IMR-90 (cell line): ENCODE measurements around the gene PADI6. TPM values are rescaled to one million over a fixed set of nuclear protein-coding genes. Genes with fewer than 3 reads are reported as not detected.

Source experiments
- ATAC-seq: fragments of 200-7000 bp; cut with Tn5 transposase; 2 replicates; pipeline ENCODE4 v1.9.1; 2020; ENCODE audit warnings: low read depth, mild to moderate bottlenecking, moderate library complexity
- BruUV-seq: library from RNA; stranded (reverse); fragments of 400-500 nt; replicated peaks from 2 replicates; lab custom pipeline; 2021; lab: Mats Ljungman, UMichigan
- CTCF ChIA-PET: fragments of 300-600 bp; formaldehyde crosslinking; extraction: SDS; loops from one replicate; lab custom pipeline; 2021; ENCODE audit warnings: antibody characterized with exemption; lab: Yijun Ruan, JAX
- POLR2A ChIA-PET: fragments of 300-600 bp; sonication (Branson Sonifier 250); formaldehyde crosslinking; loops from one replicate; lab custom pipeline; 2022; ENCODE audit warnings: antibody characterized with exemption; ENCODE audit not compliant: unreplicated experiment; lab: Charles Lee
- DNase-seq: peaks from one replicate; pipeline ENCODE4 v3.0.0; 2013
- H2AFZ ChIP-seq: replicated peaks from 2 replicates; pipeline ENCODE3; 2013; ENCODE audit warnings: low read length, mild to moderate bottlenecking; ENCODE audit not compliant: poor library complexity
- H2AK5ac ChIP-seq: 2 replicates; pipeline ENCODE4 v1.6.1; 2013; ENCODE audit warnings: low read depth, low read length, inconsistent platforms
- H2AK9ac ChIP-seq: replicated peaks from 2 replicates; pipeline ENCODE3; 2013; ENCODE audit warnings: mild to moderate bottlenecking, low read depth, low read length, moderate library complexity; ENCODE audit not compliant: poor library complexity
- H2BK120ac ChIP-seq: 2 replicates; pipeline ENCODE4 v1.6.1; 2013; ENCODE audit warnings: low read depth, low read length, inconsistent platforms
- H2BK15ac ChIP-seq: 3 replicates; pipeline ENCODE4 v1.6.1; 2013; ENCODE audit warnings: low read depth, low read length, inconsistent platforms
- H2BK20ac ChIP-seq: 2 replicates; pipeline ENCODE4 v1.6.1; 2013; ENCODE audit warnings: low read depth, mild to moderate bottlenecking, inconsistent platforms, low read length, moderate library complexity
- H2BK5ac ChIP-seq: 2 replicates; pipeline ENCODE4 v1.6.1; 2013; ENCODE audit warnings: mild to moderate bottlenecking, low read depth, low read length, inconsistent platforms; ENCODE audit not compliant: poor library complexity, severe bottlenecking
- H3K14ac ChIP-seq: replicated peaks from 2 replicates; pipeline ENCODE4 v1.6.1; 2013; ENCODE audit warnings: low read depth, low read length, inconsistent platforms
- H3K18ac ChIP-seq: 2 replicates; pipeline ENCODE4 v1.6.1; 2013; ENCODE audit warnings: low read depth, low read length, control low read depth
- H3K23ac ChIP-seq: 2 replicates; pipeline ENCODE4 v1.6.1; 2013; ENCODE audit warnings: low read depth, low read length, inconsistent platforms
- H3K27ac ChIP-seq: 2 replicates; pipeline ENCODE4 v1.5.1; 2013; ENCODE audit warnings: mild to moderate bottlenecking, control low read depth, low read length; ENCODE audit not compliant: insufficient read depth
- H3K27me3 ChIP-seq: 2 replicates; pipeline ENCODE4 v1.6.1; 2013; ENCODE audit warnings: low read length; ENCODE audit not compliant: control insufficient read depth, insufficient read depth
- H3K36me3 ChIP-seq: 2 replicates; pipeline ENCODE4 v1.6.1; 2013; ENCODE audit warnings: low read length, mixed read lengths; ENCODE audit not compliant: control insufficient read depth, insufficient read depth
- H3K4ac ChIP-seq: 2 replicates; pipeline ENCODE4 v1.6.1; 2013; ENCODE audit warnings: low read depth, low read length, inconsistent platforms
- H3K4me1 ChIP-seq: 2 replicates; pipeline ENCODE4 v1.6.1; 2013; ENCODE audit warnings: low read length, mixed read lengths; ENCODE audit not compliant: control insufficient read depth, insufficient read depth
- H3K4me2 ChIP-seq: 2 replicates; pipeline ENCODE4 v1.6.1; 2013; ENCODE audit warnings: low read depth, mild to moderate bottlenecking, control low read depth, low read length, moderate library complexity
- H3K4me3 ChIP-seq: 2 replicates; pipeline ENCODE4 v1.5.1; 2013; ENCODE audit warnings: low read depth, mild to moderate bottlenecking, control low read depth, low read length, moderate library complexity; ENCODE audit not compliant: insufficient read depth
- H3K56ac ChIP-seq: 2 replicates; pipeline ENCODE4 v1.6.1; 2013; ENCODE audit warnings: low read length, inconsistent platforms; ENCODE audit not compliant: insufficient read depth; ENCODE audit errors: extremely low read depth
- H3K79me1 ChIP-seq, 2 experiments: 2 replicates each; pipeline ENCODE4 v1.6.1; 2013; ENCODE audit warnings: low read length in 2 of 2, inconsistent platforms in 1 of 2, low read depth in 1 of 2
- H3K9ac ChIP-seq: 2 replicates; pipeline ENCODE4 v1.6.1; 2013; ENCODE audit warnings: low read depth, low read length, control low read depth
- H3K9me1 ChIP-seq: 2 replicates; pipeline ENCODE4 v1.6.1; 2013; ENCODE audit warnings: low read length, inconsistent platforms; ENCODE audit not compliant: insufficient read depth
- H3K9me3 ChIP-seq: 2 replicates; pipeline ENCODE4 v1.6.1; 2013; ENCODE audit warnings: low read length; ENCODE audit not compliant: control insufficient read depth, insufficient read depth
- H4K20me1 ChIP-seq: 2 replicates; pipeline ENCODE4 v1.6.1; 2013; ENCODE audit warnings: low read length, inconsistent platforms; ENCODE audit not compliant: insufficient read depth
- H4K5ac ChIP-seq: 2 replicates; pipeline ENCODE4 v1.6.1; 2013; ENCODE audit warnings: mild to moderate bottlenecking, low read depth, low read length, control low read depth
- H4K8ac ChIP-seq, 2 experiments: 2 replicates each; pipeline ENCODE4 v1.6.1; 2013; ENCODE audit warnings: low read depth in 2 of 2, low read length in 2 of 2, control low read depth in 1 of 2, inconsistent platforms in 1 of 2
- H4K91ac ChIP-seq: 2 replicates; pipeline ENCODE4 v1.6.1; 2013; ENCODE audit warnings: low read depth, low read length, inconsistent platforms; ENCODE audit not compliant: insufficient read depth
- BHLHE40 ChIP-seq: fragments of 150-350 bp; IDR thresholded peaks from 2 replicates; pipeline ENCODE4 v1.6.1; 2016; ENCODE audit warnings: mild to moderate bottlenecking, low read depth, low read length
- CEBPB ChIP-seq: IDR thresholded peaks from 2 replicates; pipeline ENCODE4 v1.6.1; 2012; ENCODE audit warnings: low read depth, low read length, improper control_type of control experiment
- CHD1 ChIP-seq: IDR thresholded peaks from 2 replicates; pipeline ENCODE4 v1.6.1; 2012; ENCODE audit warnings: low read depth, low read length, improper control_type of control experiment
- FOS ChIP-seq: fragments of 150-350 bp; IDR thresholded peaks from 2 replicates; pipeline ENCODE4 v1.6.1; 2016; ENCODE audit warnings: low read depth, low read length
- MAFK ChIP-seq: IDR thresholded peaks from 2 replicates; pipeline ENCODE4 v1.6.1; 2012; ENCODE audit warnings: low read depth, low read length, improper control_type of control experiment
- MAZ ChIP-seq: IDR thresholded peaks from 2 replicates; pipeline ENCODE4 v1.6.1; 2012; ENCODE audit warnings: low read depth, mild to moderate bottlenecking, low read length, improper control_type of control experiment, moderate library complexity, borderline replicate concordance
- MXI1 ChIP-seq: IDR thresholded peaks from 2 replicates; pipeline ENCODE4 v1.6.1; 2012; ENCODE audit warnings: low read depth, mild to moderate bottlenecking, low read length, moderate library complexity, borderline replicate concordance
- NFE2L2 ChIP-seq: fragments of 150-350 bp; IDR thresholded peaks from 2 replicates; pipeline ENCODE4 v1.6.1; 2016; ENCODE audit warnings: low read depth, mild to moderate bottlenecking, low read length
- POLR2A ChIP-seq: IDR thresholded peaks from 2 replicates; pipeline ENCODE4 v1.6.1; 2012; ENCODE audit warnings: mild to moderate bottlenecking, low read depth, low read length
- RAD21 ChIP-seq: IDR thresholded peaks from 2 replicates; pipeline ENCODE4 v1.6.1; 2012; ENCODE audit warnings: low read length, improper control_type of control experiment
- RCOR1 ChIP-seq: IDR thresholded peaks from 2 replicates; pipeline ENCODE4 v1.6.1; 2012; ENCODE audit warnings: mild to moderate bottlenecking, low read length, improper control_type of control experiment; ENCODE audit not compliant: insufficient replicate concordance
- RFX5 ChIP-seq: IDR thresholded peaks from 2 replicates; pipeline ENCODE4 v1.8.0; 2012; ENCODE audit warnings: low read depth, mild to moderate bottlenecking, low read length, moderate library complexity
- SMC3 ChIP-seq: fragments of 150-350 bp; IDR thresholded peaks from 2 replicates; pipeline ENCODE4 v1.6.1; 2016; ENCODE audit warnings: low read depth, mild to moderate bottlenecking, antibody characterized with exemption, low read length, moderate library complexity
- WGBS, 2 experiments: methylation state at CpG; one replicate each; pipeline versions ENCODE4 v1.1.5 to v1.1.7; 2013; ENCODE audit warnings: missing lambda C conversion rate in 2 of 2; ENCODE audit not compliant: insufficient read length in 1 of 2; ENCODE audit errors: extremely low coverage in 2 of 2; 5-methylcytosine and 5-hydroxymethylcytosine counted together
- dilution Hi-C: fragments of 300-500 bp; cut with HindIII; formaldehyde crosslinking; loops from one replicate; pipeline ENCODE4 v1.14.3; 2018; ENCODE audit warnings: low sequenced_read_pairs; ENCODE audit not compliant: unreplicated experiment
- in situ Hi-C: fragments of 300-500 bp; cut with MboI; formaldehyde crosslinking; loops from 3 replicates; pipeline ENCODE4 v1.14.3; 2019; ENCODE audit warnings: low sequenced_read_pairs, inconsistent platforms, mixed read lengths
- intact Hi-C: fragments of 100-400 bp; cut with micrococcal nuclease; formaldehyde crosslinking; loops from 2 replicates; pipeline ENCODE4 v1.10.0; 2022
- polyA plus RNA-seq, 3 experiments: library from polyadenylated mRNA; depleted of rRNA; stranded (reverse); fragments of >200 nt; gene quantifications; 2 replicates each; pipeline ENCODE4 v1.2.3, GENCODE V29; 2012; ENCODE audit warnings: low replicate concordance in 1 of 3
- total RNA-seq: library from RNA; depleted of rRNA; stranded (reverse); fragments of >200 nt; gene quantifications from 2 replicates; pipeline ENCODE4 v1.2.3, GENCODE V29; 2012
- TF ChIP-seq, protein P1 (sequence below): fragments of 150-350 bp; IDR thresholded peaks from 2 replicates; pipeline ENCODE4 v1.6.1; 2017; ENCODE audit warnings: mild to moderate bottlenecking, antibody characterized with exemption, low read length, low read depth
- TF ChIP-seq, protein P2 (sequence below): fragments of 150-350 bp; IDR thresholded peaks from 2 replicates; pipeline ENCODE4 v1.6.1; 2016; ENCODE audit warnings: low read depth, mild to moderate bottlenecking, low read length, moderate library complexity, borderline replicate concordance
- TF ChIP-seq, protein P3 (sequence below): conservative IDR thresholded peaks from 2 replicates; pipeline ENCODE4 v1.5.1; 2012; ENCODE audit warnings: mild to moderate bottlenecking, low read depth, low read length, improper control_type of control experiment

Gene PADI6
- total and polyA plus RNA-seq, 2 of the 4 experiments (the other 2 are of a cell fraction) = not detected

DNA sequence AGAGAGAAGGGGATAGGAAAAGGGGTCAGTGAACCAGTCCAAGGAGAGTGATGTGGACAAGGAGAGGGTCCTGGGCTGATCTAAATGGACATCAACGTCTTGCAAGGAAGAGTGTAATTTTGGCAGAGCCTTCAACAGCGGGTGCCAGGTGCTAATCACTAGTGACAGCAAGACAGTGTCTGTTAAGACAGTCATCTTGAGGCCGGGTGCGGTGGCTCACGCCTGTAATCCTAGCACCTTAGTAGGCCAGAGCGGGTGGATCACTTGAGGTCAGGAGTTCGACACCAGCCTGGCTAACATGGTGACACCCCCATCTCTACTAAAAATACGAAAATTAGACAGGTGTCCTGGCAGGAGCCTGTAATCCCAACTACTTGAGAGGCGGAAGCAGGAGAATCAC is 12.2 kb upstream of the PADI6 start:
- no peaks in the 10 kb centered on the region for H4K20me1 ChIP-seq
- no peak overlapping the region for H3K23ac ChIP-seq
- no peaks in the 10 kb centered on the region for H3K9me1 ChIP-seq
- no peak overlapping the region for H4K8ac ChIP-seq
- no peak overlapping the region for H4K5ac ChIP-seq
- DNase-seq = no peak
- H3K36me3 ChIP-seq = no peaks in the 10 kb centered on the region
- WGBS, 2 experiments = 100% methylated on average over 1 of the region's 9 CpGs; no CpG with 5 or more reads in 1 of the 2 experiments
- H3K18ac ChIP-seq = no peak overlapping the region
- H2BK20ac ChIP-seq = no peak overlapping the region
- BruUV-seq = no TSS peak
- no peak overlapping the region for H3K27ac ChIP-seq
- H3K9ac ChIP-seq = no peak overlapping the region
- H2BK15ac ChIP-seq = no peak overlapping the region
- H2AK9ac ChIP-seq = no peak overlapping the region
- no peaks in the 10 kb centered on the region for H3K9me3 ChIP-seq
- H3K4me2 ChIP-seq = no peak overlapping the region
- no peak overlapping the region for H2BK120ac ChIP-seq
- no peak overlapping the region for H3K4ac ChIP-seq
- H2AFZ ChIP-seq = no peak overlapping the region
- no peak overlapping the region for H3K14ac ChIP-seq
- peaks cover 21% of the 10 kb centered on the region for H3K27me3 ChIP-seq
- H3K56ac ChIP-seq = no peak overlapping the region
- ChIA-PET POLR2A (no interaction called here), CTCF (no interaction called here)
- H3K4me1 ChIP-seq = no peaks in the 10 kb centered on the region
- H2AK5ac ChIP-seq = no peak overlapping the region
- in situ Hi-C loops = no loop called here
- no peak overlapping the region for H4K91ac ChIP-seq
- H3K4me3 ChIP-seq = no peak overlapping the region
- TF ChIP-seq CHD1 (no peak), MAFK (no peak), BHLHE40 (no peak), MXI1 (no peak), RCOR1 (no peak), RAD21 (no peak), MAZ (no peak), CEBPB (no peak), POLR2A (no peak), FOS (no peak), RFX5 (no peak), SMC3 (no peak), NFE2L2 (no peak)
- TF ChIP-seq, protein P1, sequence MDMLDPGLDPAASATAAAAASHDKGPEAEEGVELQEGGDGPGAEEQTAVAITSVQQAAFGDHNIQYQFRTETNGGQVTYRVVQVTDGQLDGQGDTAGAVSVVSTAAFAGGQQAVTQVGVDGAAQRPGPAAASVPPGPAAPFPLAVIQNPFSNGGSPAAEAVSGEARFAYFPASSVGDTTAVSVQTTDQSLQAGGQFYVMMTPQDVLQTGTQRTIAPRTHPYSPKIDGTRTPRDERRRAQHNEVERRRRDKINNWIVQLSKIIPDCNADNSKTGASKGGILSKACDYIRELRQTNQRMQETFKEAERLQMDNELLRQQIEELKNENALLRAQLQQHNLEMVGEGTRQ = no peak
- TF ChIP-seq, protein P2, sequence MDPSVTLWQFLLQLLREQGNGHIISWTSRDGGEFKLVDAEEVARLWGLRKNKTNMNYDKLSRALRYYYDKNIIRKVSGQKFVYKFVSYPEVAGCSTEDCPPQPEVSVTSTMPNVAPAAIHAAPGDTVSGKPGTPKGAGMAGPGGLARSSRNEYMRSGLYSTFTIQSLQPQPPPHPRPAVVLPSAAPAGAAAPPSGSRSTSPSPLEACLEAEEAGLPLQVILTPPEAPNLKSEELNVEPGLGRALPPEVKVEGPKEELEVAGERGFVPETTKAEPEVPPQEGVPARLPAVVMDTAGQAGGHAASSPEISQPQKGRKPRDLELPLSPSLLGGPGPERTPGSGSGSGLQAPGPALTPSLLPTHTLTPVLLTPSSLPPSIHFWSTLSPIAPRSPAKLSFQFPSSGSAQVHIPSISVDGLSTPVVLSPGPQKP = no peak
- TF ChIP-seq, protein P3, sequence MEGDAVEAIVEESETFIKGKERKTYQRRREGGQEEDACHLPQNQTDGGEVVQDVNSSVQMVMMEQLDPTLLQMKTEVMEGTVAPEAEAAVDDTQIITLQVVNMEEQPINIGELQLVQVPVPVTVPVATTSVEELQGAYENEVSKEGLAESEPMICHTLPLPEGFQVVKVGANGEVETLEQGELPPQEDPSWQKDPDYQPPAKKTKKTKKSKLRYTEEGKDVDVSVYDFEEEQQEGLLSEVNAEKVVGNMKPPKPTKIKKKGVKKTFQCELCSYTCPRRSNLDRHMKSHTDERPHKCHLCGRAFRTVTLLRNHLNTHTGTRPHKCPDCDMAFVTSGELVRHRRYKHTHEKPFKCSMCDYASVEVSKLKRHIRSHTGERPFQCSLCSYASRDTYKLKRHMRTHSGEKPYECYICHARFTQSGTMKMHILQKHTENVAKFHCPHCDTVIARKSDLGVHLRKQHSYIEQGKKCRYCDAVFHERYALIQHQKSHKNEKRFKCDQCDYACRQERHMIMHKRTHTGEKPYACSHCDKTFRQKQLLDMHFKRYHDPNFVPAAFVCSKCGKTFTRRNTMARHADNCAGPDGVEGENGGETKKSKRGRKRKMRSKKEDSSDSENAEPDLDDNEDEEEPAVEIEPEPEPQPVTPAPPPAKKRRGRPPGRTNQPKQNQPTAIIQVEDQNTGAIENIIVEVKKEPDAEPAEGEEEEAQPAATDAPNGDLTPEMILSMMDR = no peak
- no peaks in the 10 kb centered on the region for H3K79me1 ChIP-seq
- intact Hi-C loops = no loop called here
- no peak overlapping the region for H2BK5ac ChIP-seq
- no peak for ATAC-seq
- dilution Hi-C loops = no loop called here
